ENCODE results near the gene FIGNL1.

FIGNL1 gene

DNA sequence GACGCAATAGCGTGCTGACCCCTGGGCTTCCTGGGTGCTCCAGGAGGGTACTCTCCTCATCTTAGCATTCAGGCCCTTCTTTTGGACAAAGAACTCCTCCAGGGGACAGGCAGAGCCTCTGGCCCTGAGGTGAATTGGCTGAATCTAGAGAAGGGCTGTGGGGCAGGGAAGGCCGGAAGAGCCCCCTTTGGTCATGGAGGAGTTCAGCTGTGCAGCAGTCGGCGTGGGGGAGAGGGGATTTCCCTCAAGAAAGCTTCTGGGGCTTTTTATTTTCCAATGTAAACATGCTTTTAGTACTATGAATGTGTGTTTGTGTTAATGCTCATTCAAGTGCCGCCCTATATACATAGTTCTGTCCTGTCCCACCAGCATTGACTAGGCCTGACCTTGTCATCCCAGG lies 38.8 kb downstream of the FIGNL1 start:
- no peaks in the 10 kb centered on the region for H3K4me1 ChIP-seq
- H3K4me3 ChIP-seq (ENCODE audit: low read depth, low read length), result no peak overlapping the region
- DNase-seq, result no peak
- TF ChIP-seq, protein P1, sequence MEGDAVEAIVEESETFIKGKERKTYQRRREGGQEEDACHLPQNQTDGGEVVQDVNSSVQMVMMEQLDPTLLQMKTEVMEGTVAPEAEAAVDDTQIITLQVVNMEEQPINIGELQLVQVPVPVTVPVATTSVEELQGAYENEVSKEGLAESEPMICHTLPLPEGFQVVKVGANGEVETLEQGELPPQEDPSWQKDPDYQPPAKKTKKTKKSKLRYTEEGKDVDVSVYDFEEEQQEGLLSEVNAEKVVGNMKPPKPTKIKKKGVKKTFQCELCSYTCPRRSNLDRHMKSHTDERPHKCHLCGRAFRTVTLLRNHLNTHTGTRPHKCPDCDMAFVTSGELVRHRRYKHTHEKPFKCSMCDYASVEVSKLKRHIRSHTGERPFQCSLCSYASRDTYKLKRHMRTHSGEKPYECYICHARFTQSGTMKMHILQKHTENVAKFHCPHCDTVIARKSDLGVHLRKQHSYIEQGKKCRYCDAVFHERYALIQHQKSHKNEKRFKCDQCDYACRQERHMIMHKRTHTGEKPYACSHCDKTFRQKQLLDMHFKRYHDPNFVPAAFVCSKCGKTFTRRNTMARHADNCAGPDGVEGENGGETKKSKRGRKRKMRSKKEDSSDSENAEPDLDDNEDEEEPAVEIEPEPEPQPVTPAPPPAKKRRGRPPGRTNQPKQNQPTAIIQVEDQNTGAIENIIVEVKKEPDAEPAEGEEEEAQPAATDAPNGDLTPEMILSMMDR (IDR thresholded peaks at IDR 0.05; ENCODE audit: low read depth, low read length), result no peak
- H3K9me3 ChIP-seq, result no peaks in the 10 kb centered on the region
- H3K36me3 ChIP-seq, result no peaks in the 10 kb centered on the region
- peaks cover 7% of the 10 kb centered on the region; the same call in 1 of the 2 replicates for H3K27me3 ChIP-seq

DNA sequence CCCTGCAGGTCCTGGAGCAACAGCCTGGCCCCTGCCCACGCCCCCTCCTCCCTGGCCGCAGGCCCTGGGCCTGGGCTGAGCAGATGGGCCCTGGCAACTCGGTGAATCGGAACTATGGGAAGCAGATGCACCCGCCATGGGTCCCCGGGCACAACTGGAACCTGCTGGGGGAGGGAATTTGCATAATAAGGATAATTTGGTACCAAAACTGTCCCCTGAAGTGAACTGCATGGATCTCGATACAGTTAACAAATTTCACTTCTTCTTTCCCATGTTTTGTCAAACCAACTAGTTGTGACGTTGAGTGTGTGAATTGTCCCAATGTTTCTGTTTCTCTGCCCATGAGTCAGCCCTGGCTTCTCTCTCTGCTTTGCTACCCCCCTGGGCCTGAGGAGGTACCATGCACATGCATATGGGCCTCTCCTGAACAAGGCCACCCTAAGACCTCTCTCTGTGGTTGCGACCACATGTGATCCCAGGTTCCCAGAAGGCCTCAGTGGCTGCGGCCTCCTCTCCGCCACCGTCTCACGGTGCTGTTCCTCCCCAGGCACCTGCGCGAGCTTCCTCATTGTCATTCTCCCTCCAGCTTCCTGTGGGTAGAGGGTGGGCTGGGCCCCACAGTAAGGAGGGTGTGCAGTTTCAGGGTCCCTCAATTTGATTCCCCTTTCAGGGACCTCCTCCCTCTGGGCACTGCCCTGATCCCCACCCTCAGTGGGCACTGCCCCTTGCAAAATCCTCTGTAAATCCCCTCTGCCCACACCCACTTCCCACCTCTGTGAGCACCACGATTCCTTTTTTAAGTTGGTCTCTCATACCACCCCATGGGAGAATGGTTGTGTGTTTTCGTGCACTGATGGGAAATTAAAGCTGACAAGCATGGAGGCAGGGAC lies 40.0 kb downstream of the FIGNL1 start:
- Histone ChIP-seq H3K36me3 (no peaks in the 10 kb centered on the region), H3K4me3 (ENCODE audit: low read depth, low read length) (no peak overlapping the region), H3K9me3 (no peaks in the 10 kb centered on the region), H3K27me3 (peaks cover 12% of the 10 kb centered on the region), H3K4me1 (no peaks in the 10 kb centered on the region)
- TF ChIP-seq, protein P1 (IDR thresholded peaks at IDR 0.05; ENCODE audit: low read depth, low read length), result no peak
- DNase-seq, result no peak

- no peak for DNase-seq
- Histone ChIP-seq H3K4me1 (no peaks in the 10 kb centered on the region), H3K27me3 (peaks cover 40% of the 10 kb centered on the region), H3K36me3 (no peaks in the 10 kb centered on the region), H3K4me3 (ENCODE audit: low read depth, low read length) (no peak overlapping the region), H3K9me3 (no peaks in the 10 kb centered on the region)
- TF ChIP-seq, protein P1 (IDR thresholded peaks at IDR 0.05; ENCODE audit: low read depth, low read length), result no peak
Observed at GRCh38 chr7:50406935-50407334, 43.2 kb downstream of the FIGNL1 start.

DNA sequence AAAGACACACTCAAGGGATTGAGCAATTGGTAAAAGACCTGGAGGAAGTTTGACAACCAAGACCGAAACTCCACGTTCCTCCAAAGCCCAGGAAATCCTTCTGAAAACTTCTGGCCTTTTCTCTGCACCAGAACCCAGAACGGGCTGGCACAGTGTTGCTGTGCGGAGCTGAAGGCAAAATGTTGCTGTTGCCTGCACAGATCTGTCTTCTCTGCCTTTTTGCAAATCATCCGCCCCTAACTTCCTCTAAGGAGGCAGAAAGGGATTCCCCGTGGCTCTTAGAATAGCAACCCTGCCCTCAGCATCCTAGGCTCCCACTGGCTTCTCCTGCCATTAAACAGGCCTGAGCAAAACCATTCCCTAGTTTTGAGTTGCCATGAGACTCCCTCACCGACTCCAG lies 44.9 kb downstream of the FIGNL1 start:
- H3K4me1 ChIP-seq, result no peaks in the 10 kb centered on the region
- no peaks in the 10 kb centered on the region for H3K36me3 ChIP-seq
- TF ChIP-seq, protein P1 (IDR thresholded peaks at IDR 0.05; ENCODE audit: low read depth, low read length), result no peak

GRCh38 chr7:50404392-50404791 lies 45.8 kb downstream of the FIGNL1 start:
- Histone ChIP-seq H3K36me3 (no peaks in the 10 kb centered on the region), H3K4me3 (ENCODE audit: low read depth, low read length) (no peak overlapping the region), H3K4me1 (no peaks in the 10 kb centered on the region), H3K9me3 (no peaks in the 10 kb centered on the region), H3K27me3 (peaks cover 65% of the 10 kb centered on the region)
- TF ChIP-seq, protein P1 (IDR thresholded peaks at IDR 0.05; ENCODE audit: low read depth, low read length), result peak; percentile 23
- DNase-seq, result no peak

More for the DNA sequence above, 44.9 kb downstream of the FIGNL1 start:
- no peak for DNase-seq
- H3K27me3 ChIP-seq, result peaks cover 57% of the 10 kb centered on the region
- no peak overlapping the region for H3K4me3 ChIP-seq (ENCODE audit: low read depth, low read length)
- no peaks in the 10 kb centered on the region for H3K9me3 ChIP-seq

- H3K4me1 ChIP-seq, result no peaks in the 10 kb centered on the region
- H3K9me3 ChIP-seq, result no peaks in the 10 kb centered on the region
- H3K36me3 ChIP-seq, result no peaks in the 10 kb centered on the region
- no peak for DNase-seq
- H3K4me3 ChIP-seq (ENCODE audit: low read depth, low read length), result no peak overlapping the region
- H3K27me3 ChIP-seq, result peaks cover 77% of the 10 kb centered on the region
- TF ChIP-seq, protein P1 (IDR thresholded peaks at IDR 0.05; ENCODE audit: low read depth, low read length), result no peak
Observed at GRCh38 chr7:50400114-50400513, 50.0 kb downstream of the FIGNL1 start.

Data from BE2C (cell line).